Right lobe of liver (tissue), 4 donors: ENCODE results near the gene CMBL.

Source experiments
- POLR2A ChIP-seq: fragments of 450-650 bp; IDR thresholded peaks from one replicate; pipeline ENCODE4 v1.6.1; 2017; ENCODE audit warnings: antibody characterized with exemption, mild to moderate bottlenecking
- TF ChIP-seq, protein P1 (sequence below), 4 donors: fragments of 200-600 bp in 3 of 4; fragments of 450-650 bp in 1 of 4; IDR thresholded peaks; one replicate each; pipeline versions ENCODE4 v1.5.1 to v1.8.0; 2016 to 2022; ENCODE audit warnings: antibody characterized with exemption in 4 of 4, mild to moderate bottlenecking in 2 of 4
- donor health status: DM: no; HTN: no; CAD: no.
- donor health status: DM: no; HTN: no; CAD: no.
- donor health status: DM: no; HTN: yes; CAD: no.

DNA sequence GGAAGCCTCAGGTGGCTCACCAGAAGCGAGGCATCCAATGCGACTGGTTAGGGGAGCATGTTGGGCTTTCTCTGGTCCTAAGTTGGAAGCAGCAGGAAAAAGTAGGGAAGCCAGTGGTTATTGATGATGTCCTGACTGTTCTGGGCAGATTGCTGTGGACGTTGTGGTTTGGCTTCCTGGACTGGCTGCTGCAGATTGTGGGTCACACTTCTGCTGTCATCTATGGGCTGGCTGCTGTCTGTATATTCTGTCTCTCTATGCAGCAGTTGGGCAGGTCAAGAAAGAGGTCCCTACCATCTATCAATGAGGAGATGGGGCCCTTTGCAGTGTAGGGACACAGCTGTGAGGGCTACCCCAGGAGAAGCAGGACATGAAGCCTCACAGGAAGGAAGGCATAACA, 32.3 kb upstream of the CMBL start:
- TF ChIP-seq, protein P1, sequence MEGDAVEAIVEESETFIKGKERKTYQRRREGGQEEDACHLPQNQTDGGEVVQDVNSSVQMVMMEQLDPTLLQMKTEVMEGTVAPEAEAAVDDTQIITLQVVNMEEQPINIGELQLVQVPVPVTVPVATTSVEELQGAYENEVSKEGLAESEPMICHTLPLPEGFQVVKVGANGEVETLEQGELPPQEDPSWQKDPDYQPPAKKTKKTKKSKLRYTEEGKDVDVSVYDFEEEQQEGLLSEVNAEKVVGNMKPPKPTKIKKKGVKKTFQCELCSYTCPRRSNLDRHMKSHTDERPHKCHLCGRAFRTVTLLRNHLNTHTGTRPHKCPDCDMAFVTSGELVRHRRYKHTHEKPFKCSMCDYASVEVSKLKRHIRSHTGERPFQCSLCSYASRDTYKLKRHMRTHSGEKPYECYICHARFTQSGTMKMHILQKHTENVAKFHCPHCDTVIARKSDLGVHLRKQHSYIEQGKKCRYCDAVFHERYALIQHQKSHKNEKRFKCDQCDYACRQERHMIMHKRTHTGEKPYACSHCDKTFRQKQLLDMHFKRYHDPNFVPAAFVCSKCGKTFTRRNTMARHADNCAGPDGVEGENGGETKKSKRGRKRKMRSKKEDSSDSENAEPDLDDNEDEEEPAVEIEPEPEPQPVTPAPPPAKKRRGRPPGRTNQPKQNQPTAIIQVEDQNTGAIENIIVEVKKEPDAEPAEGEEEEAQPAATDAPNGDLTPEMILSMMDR (IDR thresholded peaks at IDR 0.05): no peak
- TF ChIP-seq POLR2A: no peak
